Hepatocyte (in vitro differentiated cells): Measurements from ENCODE around the gene MARCHF9.

Experiments used
- CTCF ChIP-seq: fragments of 200-600 bp; sonication (generic); IDR thresholded peaks from 2 replicates; pipeline ENCODE4 v1.5.1; 2016; ENCODE audit warnings: antibody characterized with exemption, mild to moderate bottlenecking; ENCODE audit not compliant: poor library complexity
- EZH2phosphoT487 ChIP-seq: fragments of 200-600 bp; sonication (generic); IDR thresholded peaks from one replicate; pipeline ENCODE4 v1.6.1; 2018; ENCODE audit warnings: antibody characterized with exemption, mild to moderate bottlenecking, low read depth, moderate library complexity; ENCODE audit not compliant: unreplicated experiment, severe bottlenecking

- TF ChIP-seq CTCF, result no peak
- TF ChIP-seq EZH2phosphoT487, result no peak
Measured at GRCh38 chr12:57741413-57741789, 13.5 kb upstream of the MARCHF9 start.
